ENCODE results near the gene PARD3B.

The PARD3B gene

DNA sequence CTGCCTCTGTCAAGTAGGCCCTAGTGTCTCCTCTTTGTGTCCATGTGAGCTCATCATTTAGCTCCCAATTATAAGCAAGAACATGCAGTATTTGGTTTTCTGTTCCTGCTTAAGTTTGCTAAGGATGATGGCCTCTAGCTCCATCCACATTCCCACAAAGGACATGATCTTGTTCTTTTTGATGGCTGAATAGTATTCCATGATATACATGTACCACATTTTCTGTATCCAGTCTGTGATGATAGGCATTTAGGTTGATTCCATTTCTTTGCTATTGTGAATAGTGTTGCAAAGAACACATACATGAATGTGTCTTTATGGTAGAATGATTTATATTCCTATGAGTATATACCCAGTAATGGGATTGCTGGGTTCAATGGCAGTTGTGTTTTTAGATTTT lies 263.2 kb downstream of the PARD3B start:
- DNase-seq (ENCODE audit: low spot score), result no peak
- TF ChIP-seq, protein P1, sequence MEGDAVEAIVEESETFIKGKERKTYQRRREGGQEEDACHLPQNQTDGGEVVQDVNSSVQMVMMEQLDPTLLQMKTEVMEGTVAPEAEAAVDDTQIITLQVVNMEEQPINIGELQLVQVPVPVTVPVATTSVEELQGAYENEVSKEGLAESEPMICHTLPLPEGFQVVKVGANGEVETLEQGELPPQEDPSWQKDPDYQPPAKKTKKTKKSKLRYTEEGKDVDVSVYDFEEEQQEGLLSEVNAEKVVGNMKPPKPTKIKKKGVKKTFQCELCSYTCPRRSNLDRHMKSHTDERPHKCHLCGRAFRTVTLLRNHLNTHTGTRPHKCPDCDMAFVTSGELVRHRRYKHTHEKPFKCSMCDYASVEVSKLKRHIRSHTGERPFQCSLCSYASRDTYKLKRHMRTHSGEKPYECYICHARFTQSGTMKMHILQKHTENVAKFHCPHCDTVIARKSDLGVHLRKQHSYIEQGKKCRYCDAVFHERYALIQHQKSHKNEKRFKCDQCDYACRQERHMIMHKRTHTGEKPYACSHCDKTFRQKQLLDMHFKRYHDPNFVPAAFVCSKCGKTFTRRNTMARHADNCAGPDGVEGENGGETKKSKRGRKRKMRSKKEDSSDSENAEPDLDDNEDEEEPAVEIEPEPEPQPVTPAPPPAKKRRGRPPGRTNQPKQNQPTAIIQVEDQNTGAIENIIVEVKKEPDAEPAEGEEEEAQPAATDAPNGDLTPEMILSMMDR (IDR thresholded peaks at IDR 0.05; ENCODE audit: extremely low read depth, missing control alignments), result no peak

DNA sequence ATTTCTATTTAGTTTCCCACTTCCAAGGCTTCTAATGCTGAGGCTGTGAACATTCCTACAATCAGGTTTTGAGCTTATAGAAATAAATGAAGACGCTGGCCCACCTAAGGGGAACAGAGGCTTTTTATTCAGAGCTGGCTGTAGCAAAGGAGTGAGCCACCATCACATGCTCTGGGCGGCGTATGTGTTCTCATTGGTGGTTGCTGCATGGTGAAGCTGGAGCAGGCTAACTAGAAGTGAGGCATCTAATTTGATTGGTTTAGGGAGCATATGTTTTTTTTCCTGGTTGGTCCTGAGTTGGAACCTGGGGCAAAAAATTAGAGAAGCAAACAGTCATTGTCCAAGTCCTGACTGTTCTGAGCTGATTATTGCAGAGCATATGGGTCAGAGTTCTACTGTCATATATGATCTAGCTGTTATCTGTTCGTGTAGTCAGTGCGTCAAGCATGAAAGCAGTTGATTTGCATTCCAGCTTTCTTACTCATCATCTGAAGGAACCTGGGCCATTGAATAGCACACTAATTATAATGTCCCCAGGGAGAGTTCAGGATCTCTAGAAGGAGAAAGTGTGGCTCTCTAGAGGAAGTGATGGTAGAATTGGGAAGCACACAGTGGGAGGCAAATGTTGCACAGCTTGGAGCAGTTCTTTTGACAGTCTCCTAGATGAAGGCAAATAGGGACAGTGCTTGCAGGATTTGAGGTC lies 279.6 kb downstream of the PARD3B start:
- no peak for DNase-seq (ENCODE audit: low spot score)
- TF ChIP-seq, protein P1 (IDR thresholded peaks at IDR 0.05; ENCODE audit: extremely low read depth, missing control alignments), result no peak

DNA sequence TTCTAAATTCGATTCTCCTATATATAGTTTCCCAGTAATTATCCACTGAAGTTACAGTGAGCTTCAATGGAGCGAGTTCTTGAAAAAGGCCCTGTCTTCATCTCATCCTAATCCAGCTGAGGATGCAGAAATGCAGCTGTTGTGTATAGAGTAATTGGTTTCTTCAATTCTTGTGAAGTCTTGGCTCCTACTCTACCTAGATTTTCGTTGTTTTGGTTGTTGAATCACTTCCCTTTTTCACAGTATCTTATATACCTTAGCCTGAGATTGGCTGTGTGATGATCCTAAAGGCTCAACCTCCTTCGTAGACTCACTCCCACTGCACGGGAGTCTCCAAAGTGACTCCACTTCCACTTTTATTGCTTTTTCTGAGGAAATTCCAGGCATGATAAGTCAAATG lies 280.4 kb downstream of the PARD3B start:
- TF ChIP-seq, protein P1 (IDR thresholded peaks at IDR 0.05; ENCODE audit: extremely low read depth, missing control alignments), result no peak
- no peak for DNase-seq (ENCODE audit: low spot score)

DNA sequence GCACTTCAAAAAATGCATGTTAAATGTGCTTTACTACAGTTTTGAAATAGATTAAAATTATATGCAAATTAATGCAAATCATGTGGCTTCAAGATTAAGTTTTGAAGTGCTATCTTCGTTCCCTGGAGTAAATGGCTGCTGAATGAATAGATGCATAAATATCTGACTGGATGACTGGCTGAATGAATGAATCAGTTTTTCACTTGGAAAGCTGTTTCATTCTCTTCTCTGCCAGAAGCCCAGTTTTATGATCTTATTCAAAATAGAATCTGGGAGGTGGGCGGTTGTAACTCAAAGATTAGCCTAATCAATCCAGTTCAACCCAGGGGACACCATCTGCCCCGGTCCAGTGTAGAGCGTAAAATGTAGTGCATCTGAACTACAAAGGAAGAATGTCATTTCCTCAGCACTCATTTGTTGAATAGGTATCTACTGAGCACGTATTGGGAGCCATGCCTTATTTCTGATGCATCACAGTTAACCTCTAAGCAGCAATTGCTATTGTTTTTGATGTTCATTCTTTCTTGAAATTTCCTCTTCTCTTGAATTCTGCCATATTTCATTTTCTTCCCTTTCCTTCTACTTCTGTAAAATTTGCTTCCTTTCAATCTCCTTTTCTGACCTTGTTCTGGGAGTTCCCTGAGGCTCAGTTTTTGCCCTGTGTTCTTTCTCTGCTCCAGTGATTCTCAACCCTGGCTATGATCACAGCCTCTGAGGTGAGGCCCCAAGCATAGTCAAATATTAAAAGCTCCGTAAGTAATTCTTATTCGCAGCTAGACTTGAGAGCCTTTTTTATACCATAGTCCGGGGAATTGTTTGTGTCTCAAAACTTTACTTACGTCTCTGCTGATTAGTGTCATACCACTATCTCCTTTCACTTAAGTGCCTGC lies 282.7 kb downstream of the PARD3B start:
- DNase-seq (ENCODE audit: low spot score), result no peak
- TF ChIP-seq, protein P1 (IDR thresholded peaks at IDR 0.05; ENCODE audit: extremely low read depth, missing control alignments), result no peak

DNA sequence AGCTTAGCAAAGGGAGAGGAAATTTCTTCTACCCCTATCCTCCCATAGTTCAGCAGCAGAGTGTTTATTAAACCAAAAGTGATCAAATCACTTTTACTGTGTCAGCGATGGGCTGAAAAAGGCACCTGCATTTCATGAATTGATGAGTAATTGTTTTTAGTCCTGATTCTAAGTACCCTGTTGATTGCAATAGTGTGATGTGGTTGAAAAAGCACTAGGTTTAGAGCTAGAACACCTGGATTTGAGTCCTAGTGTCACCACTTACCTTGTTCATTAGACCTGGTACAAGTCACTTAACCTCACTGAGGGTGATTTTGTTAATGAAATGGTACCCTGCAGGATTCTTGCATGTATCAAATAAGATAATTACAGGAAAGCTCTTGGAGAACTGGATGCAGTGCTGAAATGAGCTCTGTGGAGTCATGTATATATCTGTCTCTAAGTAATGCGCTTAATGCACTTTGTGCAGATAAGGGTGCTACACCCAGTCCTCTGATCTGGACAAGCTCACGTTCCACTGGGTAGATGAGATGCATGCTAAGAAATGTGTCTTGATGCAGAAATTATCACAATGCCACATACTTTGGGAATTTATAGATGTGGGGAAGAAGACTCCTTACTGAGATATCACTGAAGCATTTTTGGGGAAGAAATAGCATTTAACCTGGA lies 289.6 kb downstream of the PARD3B start:
- DNase-seq (ENCODE audit: low spot score), result no peak
- TF ChIP-seq, protein P1 (IDR thresholded peaks at IDR 0.05; ENCODE audit: extremely low read depth, missing control alignments), result no peak

DNA sequence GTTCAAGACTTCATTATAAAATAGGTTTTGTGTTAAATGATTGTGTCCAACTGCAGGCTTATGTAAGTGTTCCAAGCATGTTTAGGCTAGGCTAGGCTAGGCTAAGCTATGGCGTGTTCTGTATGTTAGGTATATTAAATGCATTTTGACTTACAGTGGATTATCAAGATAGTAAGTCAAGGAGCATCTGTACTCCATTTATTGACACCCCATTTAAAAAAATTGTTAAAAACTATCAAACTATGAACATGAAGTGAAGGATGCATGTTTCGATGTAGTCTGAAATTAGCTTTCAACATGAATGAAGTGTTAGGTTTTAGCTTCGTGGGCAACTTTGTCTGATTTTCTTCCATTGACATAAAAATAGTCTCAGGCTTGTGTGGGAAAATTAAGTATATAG lies 290.5 kb downstream of the PARD3B start:
- TF ChIP-seq, protein P1 (IDR thresholded peaks at IDR 0.05; ENCODE audit: extremely low read depth, missing control alignments), result no peak
- no peak for DNase-seq (ENCODE audit: low spot score)

DNA sequence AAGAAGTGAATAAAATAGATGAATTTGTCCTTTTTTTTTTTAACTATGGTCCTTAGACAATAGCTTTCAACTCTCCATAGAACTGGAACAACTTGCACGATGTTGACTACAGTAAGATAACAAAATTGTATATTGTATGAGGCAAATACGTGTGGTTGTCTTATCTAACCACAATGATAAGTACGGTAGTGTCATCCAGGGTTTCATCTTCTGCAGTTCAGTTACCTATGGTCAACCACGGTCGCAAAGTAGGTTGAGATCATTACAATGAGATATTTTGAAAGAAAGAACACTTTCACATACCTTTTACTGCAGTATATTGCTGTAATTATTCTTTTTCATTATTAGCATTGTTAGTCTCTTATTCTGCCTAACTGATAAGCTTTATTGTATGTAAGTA lies 295.2 kb downstream of the PARD3B start:
- TF ChIP-seq, protein P1 (IDR thresholded peaks at IDR 0.05; ENCODE audit: extremely low read depth, missing control alignments), result no peak

More for the DNA sequence above, 295.2 kb downstream of the PARD3B start:
- DNase-seq (ENCODE audit: low spot score), result no peak
